ENCODE results near the gene TRERF1.

DNA sequence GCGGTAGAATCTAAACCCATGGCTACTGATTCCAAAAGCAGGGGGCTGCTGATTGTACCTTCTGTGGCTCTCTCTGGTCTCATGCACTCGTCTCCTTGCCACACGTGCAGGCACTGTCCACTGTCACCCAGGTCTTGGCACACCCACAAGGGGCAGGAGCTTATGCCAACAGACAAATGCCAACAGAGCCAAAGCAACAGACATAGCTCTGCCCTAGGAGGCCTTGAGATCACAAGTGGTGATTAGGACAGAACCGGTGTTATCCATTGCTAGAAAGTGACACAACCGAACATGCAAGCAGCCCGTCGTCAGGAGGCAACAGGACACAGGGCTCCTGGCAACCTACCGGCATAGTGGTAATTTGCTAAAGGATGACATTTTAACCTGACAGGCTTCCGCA is 197.2 kb downstream of the TRERF1 start:
- TF ChIP-seq MXI1 (IDR thresholded peaks at IDR 0.05; ENCODE audit: low read depth, low read length) (no peak), RAD21 (IDR thresholded peaks at IDR 0.05; ENCODE audit: low read length) (no peak), POLR2AphosphoS5 (IDR thresholded peaks at IDR 0.05; ENCODE audit: low read depth, low read length) (no peak), CHD2 (IDR thresholded peaks at IDR 0.05; ENCODE audit: low read length, partially characterized antibody) (no peak), EP300 (IDR thresholded peaks at IDR 0.05; ENCODE audit: borderline replicate concordance in 1 of 2, low read depth in 1 of 2, low read length in 1 of 2) (no peak), FOXM1 (IDR thresholded peaks at IDR 0.05; ENCODE audit: low read depth) (no peak), TCF12 (IDR thresholded peaks at IDR 0.05) (no peak), NFIC (IDR thresholded peaks at IDR 0.05; ENCODE audit: borderline replicate concordance) (no peak), RFX5 (IDR thresholded peaks at IDR 0.05; ENCODE audit: low read length) (no peak)
- TF ChIP-seq, protein P1, sequence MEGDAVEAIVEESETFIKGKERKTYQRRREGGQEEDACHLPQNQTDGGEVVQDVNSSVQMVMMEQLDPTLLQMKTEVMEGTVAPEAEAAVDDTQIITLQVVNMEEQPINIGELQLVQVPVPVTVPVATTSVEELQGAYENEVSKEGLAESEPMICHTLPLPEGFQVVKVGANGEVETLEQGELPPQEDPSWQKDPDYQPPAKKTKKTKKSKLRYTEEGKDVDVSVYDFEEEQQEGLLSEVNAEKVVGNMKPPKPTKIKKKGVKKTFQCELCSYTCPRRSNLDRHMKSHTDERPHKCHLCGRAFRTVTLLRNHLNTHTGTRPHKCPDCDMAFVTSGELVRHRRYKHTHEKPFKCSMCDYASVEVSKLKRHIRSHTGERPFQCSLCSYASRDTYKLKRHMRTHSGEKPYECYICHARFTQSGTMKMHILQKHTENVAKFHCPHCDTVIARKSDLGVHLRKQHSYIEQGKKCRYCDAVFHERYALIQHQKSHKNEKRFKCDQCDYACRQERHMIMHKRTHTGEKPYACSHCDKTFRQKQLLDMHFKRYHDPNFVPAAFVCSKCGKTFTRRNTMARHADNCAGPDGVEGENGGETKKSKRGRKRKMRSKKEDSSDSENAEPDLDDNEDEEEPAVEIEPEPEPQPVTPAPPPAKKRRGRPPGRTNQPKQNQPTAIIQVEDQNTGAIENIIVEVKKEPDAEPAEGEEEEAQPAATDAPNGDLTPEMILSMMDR (IDR thresholded peaks at IDR 0.05), result no peak
- TF ChIP-seq, protein P2, sequence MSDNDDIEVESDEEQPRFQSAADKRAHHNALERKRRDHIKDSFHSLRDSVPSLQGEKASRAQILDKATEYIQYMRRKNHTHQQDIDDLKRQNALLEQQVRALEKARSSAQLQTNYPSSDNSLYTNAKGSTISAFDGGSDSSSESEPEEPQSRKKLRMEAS (IDR thresholded peaks at IDR 0.05; ENCODE audit: low read depth), result no peak

Measured in SK-N-SH (cell line).